Germinal center (tissue), 1 donor: Measurements from ENCODE around the gene FIBCD1.
"Not testable (repeated sequence)": the region's sequence is repeated elsewhere in the genome, so short reads cannot be mapped to it uniquely, and the experiment has no call there.

ENCODE experiments used
- DNase-seq: peaks from one replicate; pipeline ENCODE4 v3.0.0; 2012; ENCODE audit warnings: mixed read lengths, low spot score

Gene FIBCD1

DNA sequence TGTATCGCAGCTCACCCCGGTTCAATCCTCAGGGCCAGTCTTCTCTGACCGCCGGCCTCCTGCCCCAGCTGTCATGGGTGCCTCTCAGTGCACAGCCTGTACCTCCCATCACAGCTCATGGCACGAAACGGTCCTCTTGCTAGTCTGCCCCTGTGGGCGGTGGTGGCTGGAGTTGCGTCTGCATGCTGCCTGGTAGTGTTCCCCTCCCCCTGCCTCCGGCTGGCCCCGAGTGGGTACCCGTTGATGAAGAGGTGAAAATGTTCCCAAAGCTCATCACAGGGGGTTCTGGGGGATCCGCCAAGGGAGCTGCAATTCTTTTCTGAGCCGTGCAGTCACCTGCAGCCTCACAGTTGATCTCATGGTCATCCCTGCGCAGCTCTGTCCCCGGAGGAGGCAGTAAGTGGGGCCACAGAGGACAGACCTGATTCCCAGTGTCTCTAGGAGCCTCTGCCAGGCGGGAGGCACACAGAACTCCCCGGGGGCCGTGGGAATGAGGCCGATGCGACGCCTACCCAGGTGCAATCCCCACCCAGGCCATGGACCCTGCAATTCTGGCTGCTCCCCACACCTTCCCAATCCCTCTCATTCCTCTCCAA is 34.7 kb upstream of the FIBCD1 start:
- DNase-seq, result no peak

DNA sequence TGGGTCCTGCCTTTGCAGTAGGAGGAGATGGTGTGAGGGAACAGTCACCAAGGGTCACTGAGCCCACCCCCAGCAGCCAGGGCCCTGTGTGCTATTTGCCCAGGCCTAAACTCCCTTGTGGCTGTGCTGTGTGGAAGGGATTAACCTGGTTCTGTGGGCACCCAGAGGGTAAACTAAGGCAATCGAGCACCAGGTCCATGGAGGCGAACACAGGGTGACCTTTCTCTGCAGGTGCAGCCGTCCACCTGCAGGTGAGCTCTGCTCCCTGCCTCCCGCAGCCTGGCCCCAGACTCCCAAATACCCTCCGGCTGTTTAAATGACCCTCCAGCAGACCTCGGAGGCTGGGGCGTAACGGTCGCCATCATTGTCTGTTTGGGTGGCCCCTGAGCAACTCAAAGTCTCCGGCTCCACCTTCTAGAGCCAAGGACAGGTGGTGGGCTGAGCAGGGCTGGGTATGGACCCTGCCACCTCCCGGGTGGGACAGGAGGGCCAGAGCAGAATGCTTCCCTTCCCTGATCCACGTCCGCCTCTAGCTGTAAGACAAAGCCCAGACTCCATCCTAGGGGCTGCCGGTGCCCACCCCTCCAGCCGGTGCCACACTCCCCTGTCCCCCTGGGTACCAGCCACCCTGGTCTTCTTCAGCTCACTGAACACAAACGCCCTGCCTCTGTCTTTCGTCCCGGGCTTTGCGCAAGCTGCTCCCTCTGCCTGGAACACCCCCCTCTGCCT is 34.1 kb upstream of the FIBCD1 start:
- no peak for DNase-seq

GRCh38 chr9:130972277-130972956 is 33.4 kb upstream of the FIBCD1 start:
- DNase-seq, result no peak

DNA sequence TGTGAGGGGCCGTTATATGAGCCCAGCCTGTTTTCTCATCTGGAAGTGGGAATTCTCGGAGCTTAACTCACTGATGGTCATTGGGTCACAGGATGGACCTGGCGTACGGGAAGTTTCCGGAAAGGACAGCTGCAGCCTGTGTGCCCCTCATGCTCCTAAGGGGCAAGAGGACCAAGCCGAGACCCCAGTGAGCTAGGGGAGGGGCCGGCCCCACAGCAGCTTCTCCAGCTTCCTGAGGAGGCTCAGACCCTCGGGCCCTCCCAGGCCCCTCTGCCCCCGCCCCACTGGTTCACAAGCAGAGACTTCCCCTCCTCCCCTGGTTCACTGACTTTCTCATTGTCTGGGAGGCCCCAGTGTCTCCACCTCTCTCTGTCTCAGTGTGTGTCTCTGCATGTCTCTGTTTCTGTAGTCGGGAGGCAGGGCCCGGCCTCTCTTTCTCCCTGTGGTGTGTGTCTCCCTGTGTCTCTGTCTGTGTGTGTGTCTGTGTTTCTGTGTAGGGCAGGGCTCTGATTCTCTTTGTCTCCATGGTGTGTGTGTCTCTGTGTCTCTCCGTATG is 32.3 kb upstream of the FIBCD1 start:
- DNase-seq, result no peak

DNA sequence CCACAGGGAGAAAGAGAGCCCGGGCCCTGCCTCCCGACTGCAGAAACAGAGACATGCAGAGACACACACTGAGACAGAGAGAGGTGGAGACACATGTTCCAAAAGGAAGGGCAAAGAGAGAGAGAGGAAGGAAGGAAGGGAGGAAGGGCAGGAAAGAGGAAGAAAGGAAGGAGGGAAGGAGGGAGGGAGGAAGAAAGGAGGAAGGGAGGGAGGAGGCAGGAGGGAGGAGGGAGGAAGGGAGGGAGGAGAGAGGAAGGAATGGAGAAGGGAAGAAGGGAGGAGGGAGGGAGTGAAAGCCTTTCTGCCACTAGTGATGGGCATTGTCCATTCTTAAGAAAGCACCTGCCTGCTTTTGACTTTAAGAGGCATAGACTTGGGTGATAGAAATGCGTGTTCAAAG is 31.8 kb upstream of the FIBCD1 start:
- DNase-seq, result no peak

- DNase-seq, result no peak
Measured at GRCh38 chr9:130970052-130970451, 31.0 kb upstream of the FIBCD1 start.

- no peak for DNase-seq
Measured at GRCh38 chr9:130965680-130966079, 26.6 kb upstream of the FIBCD1 start.

DNA sequence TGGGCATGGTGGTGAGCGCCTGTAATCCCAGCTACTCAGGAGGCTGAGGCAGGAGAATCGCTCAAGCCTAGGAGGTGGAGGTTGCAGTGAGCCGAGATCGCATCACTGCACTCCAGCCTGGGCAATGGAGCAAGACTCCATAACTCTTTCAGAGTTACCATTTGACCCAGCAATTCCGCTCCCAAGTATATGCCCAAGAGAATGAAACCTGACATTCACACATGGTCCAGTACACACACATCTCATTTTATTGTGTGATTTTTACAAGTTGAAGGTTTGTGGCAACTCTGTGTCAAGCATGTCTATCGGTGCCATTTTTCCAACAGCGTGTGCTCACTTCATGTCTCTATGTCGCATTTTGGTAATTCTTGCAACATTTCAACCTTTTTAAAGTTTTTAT is 24.9 kb upstream of the FIBCD1 start:
- DNase-seq, result no peak

DNA sequence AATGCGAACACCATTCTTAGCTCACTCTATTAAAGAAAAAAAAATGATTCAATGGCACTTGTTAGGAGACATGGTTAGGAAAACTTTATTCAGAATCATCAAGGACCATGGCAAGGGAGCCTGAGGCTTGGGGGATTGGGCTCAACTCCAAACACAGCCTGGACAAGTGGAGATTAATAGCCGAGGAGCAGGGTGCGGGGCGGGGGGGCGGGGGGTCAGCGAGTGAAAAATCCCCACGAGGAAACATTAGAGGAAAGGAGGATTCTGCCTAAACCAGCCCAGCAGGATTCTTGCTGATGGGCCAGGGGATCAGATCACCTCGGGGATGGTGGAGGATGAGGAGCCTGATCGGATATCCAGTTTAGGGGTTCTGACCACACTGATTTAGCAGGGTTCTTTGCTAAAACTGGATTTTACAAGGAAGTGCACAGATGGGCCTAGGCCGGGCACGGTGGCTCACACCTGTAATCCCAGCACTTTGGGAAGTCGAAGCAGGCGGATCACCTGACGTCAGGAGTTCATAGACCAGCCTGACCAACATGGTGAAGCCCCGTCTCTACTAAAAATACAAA is 24.4 kb upstream of the FIBCD1 start:
- no peak for DNase-seq

DNA sequence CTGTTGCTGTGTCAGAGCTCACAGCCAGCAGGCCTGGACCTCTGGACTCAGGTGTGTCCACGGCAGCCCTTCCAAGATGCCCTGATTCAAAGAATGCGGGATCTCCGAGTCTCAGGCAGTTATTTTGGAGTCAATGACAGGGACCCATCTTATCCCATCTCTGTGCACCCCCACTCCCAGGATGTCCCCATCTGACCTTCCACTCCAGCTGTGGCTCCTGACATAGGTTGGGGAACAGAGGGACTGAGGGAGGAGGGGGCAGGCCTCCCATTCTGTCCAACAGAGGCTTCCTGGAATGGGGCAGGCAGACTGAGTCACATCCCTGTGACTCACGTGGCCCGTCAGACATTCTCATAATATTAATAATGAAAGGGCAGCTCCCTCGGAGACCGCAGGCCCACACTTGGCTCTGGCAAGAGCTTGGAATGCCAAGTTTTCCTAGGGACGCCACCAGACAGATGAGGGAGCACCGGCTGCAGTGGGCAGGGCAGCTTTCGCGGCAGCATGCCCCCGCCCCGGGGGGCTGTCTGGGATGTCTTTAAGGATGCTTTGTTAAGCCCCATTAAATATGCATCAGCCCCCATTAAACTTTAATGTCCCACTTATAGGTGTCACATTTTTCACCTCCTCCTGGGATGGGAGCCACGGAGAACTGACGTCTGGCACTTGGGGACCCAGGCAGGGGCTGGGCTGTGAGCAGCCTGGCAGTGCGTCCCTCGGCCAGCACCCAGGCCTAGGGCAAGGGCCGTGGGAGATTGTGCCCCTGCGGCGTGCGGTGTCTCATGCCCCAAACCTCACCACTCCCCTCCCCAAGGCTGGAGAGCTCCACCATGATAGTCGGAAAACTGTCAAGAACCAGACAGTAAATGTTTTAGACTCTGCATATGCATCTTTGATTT is 23.6 kb upstream of the FIBCD1 start:
- no peak for DNase-seq

DNA sequence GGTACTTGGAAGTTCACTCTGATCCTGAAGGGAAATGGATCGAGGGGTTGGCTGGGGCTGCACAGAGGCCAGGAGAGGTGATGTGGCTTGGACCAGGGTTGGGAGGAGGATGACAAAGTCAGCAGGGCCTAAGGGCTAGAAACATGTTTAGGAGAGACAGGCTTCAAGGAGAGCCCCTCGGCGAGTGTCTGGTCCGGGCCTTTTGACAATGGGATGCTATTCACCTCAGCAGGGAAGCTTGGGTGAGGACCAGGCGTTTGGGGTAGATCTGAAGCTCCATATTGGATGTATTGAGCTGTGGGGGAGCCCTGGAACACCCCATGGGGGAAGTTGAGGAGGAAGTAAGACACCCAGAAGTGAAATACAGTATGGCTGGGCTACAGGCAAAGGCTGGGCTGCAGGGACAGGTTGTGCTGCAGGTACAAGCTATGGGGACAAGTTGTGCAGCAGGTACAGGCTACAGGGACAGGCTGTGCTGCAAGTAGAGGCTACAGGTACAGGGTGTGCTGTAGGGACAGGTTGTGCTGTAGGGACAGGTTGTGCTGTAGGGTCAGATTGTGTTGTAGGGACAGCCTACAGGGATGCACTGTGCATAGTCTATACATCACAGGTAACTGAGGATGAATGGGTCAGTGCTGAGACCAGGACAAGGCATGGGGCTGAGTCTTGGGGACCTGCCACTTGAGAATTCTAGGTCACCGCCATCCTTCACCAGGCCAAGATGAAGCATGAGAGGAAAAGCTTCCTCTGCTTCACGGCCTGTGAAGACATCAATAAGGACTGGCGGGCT is 22.7 kb upstream of the FIBCD1 start:
- no peak for DNase-seq

DNA sequence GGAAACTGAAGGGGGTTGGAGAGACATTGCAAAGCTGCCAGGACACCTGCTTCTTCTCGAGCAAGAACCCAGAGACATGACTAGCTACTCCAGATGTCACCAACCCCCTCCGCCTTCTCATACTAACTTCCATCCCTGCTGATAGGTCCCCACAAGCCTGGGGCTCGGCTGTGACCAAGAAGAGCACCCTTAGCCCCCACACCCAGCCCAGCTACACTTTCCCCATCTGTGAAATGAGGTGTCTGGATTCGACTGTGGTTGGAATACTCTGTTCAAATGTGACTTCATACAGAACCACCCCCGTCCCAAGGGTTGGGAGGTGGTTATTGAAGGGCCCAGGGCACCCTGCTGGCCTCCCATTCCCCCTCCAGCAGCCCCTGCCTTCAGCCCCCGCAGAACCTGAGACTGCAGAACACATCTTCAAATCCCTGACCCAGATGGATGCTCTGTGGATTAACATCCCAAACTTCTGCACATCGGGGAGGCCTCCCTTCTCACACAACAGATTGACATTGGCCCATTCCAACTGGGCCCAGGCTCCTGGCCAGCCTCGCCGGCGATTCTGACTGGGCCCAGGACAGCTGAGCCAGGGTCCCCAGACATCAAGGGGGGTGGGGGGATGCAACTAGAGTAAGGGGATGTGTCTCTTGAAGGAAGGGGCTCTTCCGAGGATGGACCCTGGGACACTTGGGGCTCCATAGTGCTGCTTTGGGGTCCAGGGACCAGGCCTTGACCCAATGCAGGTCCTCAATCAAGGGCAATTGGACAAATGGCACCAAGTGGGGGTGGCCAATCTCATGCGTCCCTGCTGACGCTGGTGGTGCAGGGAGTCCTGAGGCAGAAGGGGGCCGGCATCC is 21.7 kb upstream of the FIBCD1 start:
- DNase-seq, result no peak

- no peak for DNase-seq
Measured at GRCh38 chr9:130959809-130960334, 20.8 kb upstream of the FIBCD1 start.

- not testable (repeated sequence) for DNase-seq
Measured at GRCh38 chr9:130958564-130958963, 19.5 kb upstream of the FIBCD1 start.

DNA sequence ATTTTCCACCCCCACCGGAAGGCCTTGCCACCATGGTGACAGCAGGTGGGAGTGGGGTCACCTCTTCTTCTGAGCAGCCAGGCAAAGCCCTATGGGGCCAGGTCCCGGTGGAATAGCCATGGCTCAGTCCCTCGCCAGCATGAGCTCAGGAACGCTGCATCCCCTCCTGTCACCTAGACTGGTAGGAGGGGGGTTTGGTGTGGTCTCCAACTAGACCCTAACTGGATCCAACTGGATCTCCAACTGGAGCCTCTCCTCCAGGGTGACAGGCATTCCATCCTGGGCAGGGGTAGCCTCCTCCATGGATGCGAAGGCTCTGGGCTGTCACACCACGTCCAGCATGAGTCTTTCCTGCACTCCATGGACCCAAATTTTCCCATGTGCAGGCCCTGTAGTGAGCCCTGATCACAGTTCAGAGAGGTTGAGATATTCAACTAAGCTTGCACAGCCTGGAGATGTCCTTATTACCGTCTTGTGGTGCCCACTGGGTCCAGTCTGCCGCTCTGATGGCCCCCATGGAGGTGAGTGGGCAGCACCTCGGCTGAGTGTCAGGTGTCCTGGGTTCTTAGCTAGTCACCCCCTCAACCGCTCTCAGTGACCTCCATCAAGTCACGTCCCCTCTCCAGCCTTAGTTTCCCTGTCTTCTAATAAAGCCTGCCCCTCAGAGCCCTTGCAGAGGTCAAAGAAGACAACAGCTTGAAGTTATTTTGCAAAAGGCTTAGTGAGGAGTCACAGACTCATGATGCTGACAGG is 18.6 kb upstream of the FIBCD1 start:
- DNase-seq, result no peak

DNA sequence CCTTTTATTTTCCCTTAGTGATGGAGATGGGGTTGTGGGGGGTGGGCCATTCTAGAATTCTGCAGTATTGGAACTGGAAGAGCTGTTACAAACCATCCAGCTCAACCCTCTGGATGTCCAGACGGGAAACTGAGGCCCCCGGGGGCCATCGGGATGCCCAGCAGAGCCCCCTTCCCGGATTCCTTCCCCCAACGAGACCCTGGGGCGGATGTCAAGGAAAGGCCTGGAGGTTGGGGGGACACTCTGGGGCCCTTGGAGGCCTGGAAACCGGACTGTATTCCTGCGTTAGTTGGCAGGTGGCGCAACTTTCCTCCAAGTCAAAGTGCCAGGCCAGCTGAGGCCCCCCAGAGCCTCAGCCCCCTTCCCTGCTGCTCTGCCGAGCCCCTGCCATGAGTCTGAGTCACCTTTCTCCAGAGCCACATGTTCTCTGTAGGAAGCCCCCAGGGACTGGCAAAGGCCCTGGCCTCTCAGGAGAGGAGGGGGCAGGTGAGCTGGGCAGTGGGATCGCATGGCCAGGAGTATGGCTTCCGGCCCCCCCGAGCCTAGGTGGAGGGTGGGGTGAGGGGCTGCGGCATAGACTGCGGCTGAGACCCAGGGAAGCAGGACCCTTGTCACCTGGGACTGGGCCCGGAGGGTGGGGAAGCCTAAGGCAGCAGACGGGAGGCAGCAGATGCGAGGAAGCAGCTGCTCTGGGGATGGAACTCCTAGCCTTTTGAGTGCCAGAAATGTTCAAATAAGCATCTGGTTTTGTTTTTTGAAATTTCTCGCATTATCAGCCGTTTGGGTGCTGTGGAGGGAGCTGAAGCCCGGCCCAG is 17.8 kb upstream of the FIBCD1 start:
- DNase-seq, result no peak

GRCh38 chr9:130955947-130956621 is 17.0 kb upstream of the FIBCD1 start:
- DNase-seq, result no peak
